Mesendoderm (in vitro differentiated cells): ENCODE measurements around the gene SNRK.

Experiments used
- DNase-seq: peaks from one replicate; pipeline ENCODE4 v3.0.0; 2013
- H2AK5ac ChIP-seq: 2 replicates; pipeline ENCODE4 v1.6.1; 2013; ENCODE audit warnings: low read length, inconsistent platforms
- H2BK120ac ChIP-seq: 2 replicates; pipeline ENCODE4 v1.6.1; 2013; ENCODE audit warnings: low read depth, mild to moderate bottlenecking, low read length, moderate library complexity, mixed read lengths
- H2BK15ac ChIP-seq: replicated peaks from 2 replicates; pipeline ENCODE4 v1.6.1; 2013; ENCODE audit warnings: low read depth, mild to moderate bottlenecking, moderate library complexity
- H2BK5ac ChIP-seq: 2 replicates; pipeline ENCODE4 v1.6.1; 2013; ENCODE audit warnings: low read length, inconsistent platforms
- H3K18ac ChIP-seq: 2 replicates; pipeline ENCODE4 v1.6.1; 2013; ENCODE audit warnings: mild to moderate bottlenecking, low read length, mixed read lengths
- H3K23ac ChIP-seq: one replicate; pipeline ENCODE4 v1.6.1; 2013; ENCODE audit warnings: low read length
- H3K27ac ChIP-seq: 2 replicates; pipeline ENCODE4 v1.5.1; 2013; ENCODE audit warnings: low read depth, mild to moderate bottlenecking, inconsistent platforms, low read length, moderate library complexity
- H3K27me3 ChIP-seq: 2 replicates; pipeline ENCODE4 v1.6.1; 2013; ENCODE audit warnings: low read length, control low read depth, mild to moderate bottlenecking, inconsistent platforms; ENCODE audit not compliant: insufficient read depth, poor library complexity
- H3K36me3 ChIP-seq: 2 replicates; pipeline ENCODE4 v1.6.1; 2013; ENCODE audit warnings: low read length, inconsistent platforms; ENCODE audit not compliant: control insufficient read depth, insufficient read depth
- H3K4ac ChIP-seq: one replicate; pipeline ENCODE4 v1.6.1; 2013; ENCODE audit warnings: low read depth, mild to moderate bottlenecking, low read length, moderate library complexity
- H3K4me1 ChIP-seq: 2 replicates; pipeline ENCODE4 v1.6.1; 2013; ENCODE audit warnings: low read depth, low read length, inconsistent platforms; ENCODE audit not compliant: control insufficient read depth
- H3K4me2 ChIP-seq: 2 replicates; pipeline ENCODE4 v1.6.1; 2013; ENCODE audit warnings: low read length
- H3K4me3 ChIP-seq: 2 replicates; pipeline ENCODE4 v1.5.1; 2013; ENCODE audit warnings: mild to moderate bottlenecking, low read length
- H3K56ac ChIP-seq: one replicate; pipeline ENCODE4 v1.6.1; 2013; ENCODE audit warnings: low read length
- H3K79me1 ChIP-seq: 2 replicates; pipeline ENCODE4 v1.6.1; 2013; ENCODE audit warnings: low read length, inconsistent platforms
- H3K79me2 ChIP-seq: 2 replicates; pipeline ENCODE4 v1.6.1; 2013; ENCODE audit warnings: mild to moderate bottlenecking, low read length; ENCODE audit not compliant: control insufficient read depth, insufficient read depth
- H3K9ac ChIP-seq: 2 replicates; pipeline ENCODE4 v1.6.1; 2013; ENCODE audit warnings: low read length, inconsistent platforms
- H4K5ac ChIP-seq: one replicate; pipeline ENCODE4 v1.6.1; 2013; ENCODE audit warnings: low read length
- H4K8ac ChIP-seq: one replicate; pipeline ENCODE4 v1.6.1; 2013; ENCODE audit warnings: low read depth, mild to moderate bottlenecking, control low read depth, low read length, moderate library complexity
- WGBS: extraction: QIAGEN DNeasy Blood & Tissue Kit; methylation state at CpG from one replicate; pipeline ENCODE4 v1.1.7; 2013; ENCODE audit warnings: low lambda C conversion rate, missing lambda C conversion rate; ENCODE audit not compliant: insufficient coverage; ENCODE audit errors: extremely low coverage; 5-methylcytosine and 5-hydroxymethylcytosine counted together

SNRK gene

GRCh38 chr3:43304126-43304525, 17.8 kb downstream of the SNRK start:
- Histone ChIP-seq H3K36me3 (no peaks in the 10 kb centered on the region), H3K4me2 (no peak overlapping the region), H3K79me2 (no peaks in the 10 kb centered on the region), H4K8ac (no peak overlapping the region), H3K4me1 (no peaks in the 10 kb centered on the region), H2BK15ac (no peak overlapping the region), H3K27me3 (no peaks in the 10 kb centered on the region), H3K27ac (no peak overlapping the region), H2BK5ac (no peak overlapping the region), H3K9ac (no peak overlapping the region), H2BK120ac (no peak overlapping the region), H3K56ac (no peak overlapping the region), H3K4ac (no peak overlapping the region), H3K79me1 (no peaks in the 10 kb centered on the region), H2AK5ac (no peak overlapping the region), H3K4me3 (no peak overlapping the region), H3K23ac (no peak overlapping the region), H4K5ac (no peak overlapping the region), H3K18ac (no peak overlapping the region)
- no peak for DNase-seq
- WGBS, result no CpG with 5 or more reads among the region's 3 CpGs

- no CpG with 5 or more reads among the region's 3 CpGs for WGBS
- no peak overlapping the region for H3K4ac ChIP-seq
- no peaks in the 10 kb centered on the region for H3K4me1 ChIP-seq
- no peaks in the 10 kb centered on the region for H3K27me3 ChIP-seq
- no peak overlapping the region for H2BK120ac ChIP-seq
- H3K9ac ChIP-seq, result no peak overlapping the region
- no peak overlapping the region for H3K4me2 ChIP-seq
- H2AK5ac ChIP-seq, result no peak overlapping the region
- peaks cover 2% of the 10 kb centered on the region for H3K79me1 ChIP-seq
- DNase-seq, result no peak
- H2BK15ac ChIP-seq, result no peak overlapping the region
- H3K36me3 ChIP-seq, result no peaks in the 10 kb centered on the region
- no peak overlapping the region for H2BK5ac ChIP-seq
- H3K56ac ChIP-seq, result no peak overlapping the region
- no peak overlapping the region for H3K27ac ChIP-seq
- no peak overlapping the region for H3K23ac ChIP-seq
- no peaks in the 10 kb centered on the region for H3K79me2 ChIP-seq
- H4K8ac ChIP-seq, result no peak overlapping the region
- H3K4me3 ChIP-seq, result no peak overlapping the region
- no peak overlapping the region for H4K5ac ChIP-seq
- no peak overlapping the region for H3K18ac ChIP-seq
These were observed 20.9 kb downstream of the SNRK start for GRCh38 chr3:43307226-43307625.

GRCh38 chr3:43307649-43308048, 21.3 kb downstream of the SNRK start:
- Histone ChIP-seq H4K5ac (no peak overlapping the region), H2BK5ac (no peak overlapping the region), H3K18ac (no peak overlapping the region), H3K4me3 (no peak overlapping the region), H3K23ac (no peak overlapping the region), H3K27me3 (no peaks in the 10 kb centered on the region), H3K27ac (no peak overlapping the region), H2BK15ac (no peak overlapping the region), H4K8ac (no peak overlapping the region), H3K4ac (no peak overlapping the region), H2BK120ac (no peak overlapping the region), H2AK5ac (no peak overlapping the region), H3K4me1 (no peaks in the 10 kb centered on the region), H3K4me2 (no peak overlapping the region), H3K36me3 (no peaks in the 10 kb centered on the region), H3K9ac (no peak overlapping the region), H3K79me1 (peaks cover 2% of the 10 kb centered on the region), H3K56ac (no peak overlapping the region), H3K79me2 (no peaks in the 10 kb centered on the region)
- no CpG with 5 or more reads among the region's 2 CpGs for WGBS
- DNase-seq, result no peak

GRCh38 chr3:43309372-43310305, 23.3 kb downstream of the SNRK start:
- Histone ChIP-seq H3K9ac (no peak overlapping the region), H3K4ac (no peak overlapping the region), H2BK120ac (no peak overlapping the region), H3K23ac (no peak overlapping the region), H2BK5ac (no peak overlapping the region), H4K8ac (no peak overlapping the region), H2BK15ac (no peak overlapping the region), H4K5ac (no peak overlapping the region), H3K27ac (no peak overlapping the region), H2AK5ac (no peak overlapping the region), H3K18ac (no peak overlapping the region), H3K4me2 (no peak overlapping the region), H3K79me2 (no peaks in the 10 kb centered on the region), H3K4me3 (no peak overlapping the region), H3K56ac (no peak overlapping the region), H3K79me1 (peaks cover 2% of the 10 kb centered on the region), H3K4me1 (no peaks in the 10 kb centered on the region), H3K27me3 (no peaks in the 10 kb centered on the region), H3K36me3 (no peaks in the 10 kb centered on the region)
- DNase-seq, result no peak
- WGBS, result no CpG with 5 or more reads among the region's 12 CpGs

- no peak overlapping the region for H3K4ac ChIP-seq
- H3K9ac ChIP-seq, result no peak overlapping the region
These were observed 30.6 kb downstream of the SNRK start for GRCh38 chr3:43316783-43317460.

More at GRCh38 chr3:43316783-43317460, 30.6 kb downstream of the SNRK start:
- H2BK120ac ChIP-seq, result no peak overlapping the region
- no peak overlapping the region for H2AK5ac ChIP-seq
- WGBS, result no CpG with 5 or more reads among the region's 4 CpGs
- H3K79me1 ChIP-seq, result peaks cover 11% of the 10 kb centered on the region
- no peak overlapping the region for H4K8ac ChIP-seq
- no peak overlapping the region for H3K4me2 ChIP-seq
- H3K27me3 ChIP-seq, result no peaks in the 10 kb centered on the region
- no peaks in the 10 kb centered on the region for H3K4me1 ChIP-seq
- H2BK5ac ChIP-seq, result no peak overlapping the region
- H3K79me2 ChIP-seq, result no peaks in the 10 kb centered on the region
- H3K18ac ChIP-seq, result no peak overlapping the region
- no peak overlapping the region for H4K5ac ChIP-seq
- DNase-seq, result peak; percentile 47
- no peak overlapping the region for H3K56ac ChIP-seq
- no peak overlapping the region for H3K23ac ChIP-seq
- no peak overlapping the region for H3K4me3 ChIP-seq
- no peaks in the 10 kb centered on the region for H3K36me3 ChIP-seq
- H3K27ac ChIP-seq, result no peak overlapping the region
- H2BK15ac ChIP-seq, result no peak overlapping the region
